ENCODE data around the gene GJC2.

- TF ChIP-seq, protein P1, sequence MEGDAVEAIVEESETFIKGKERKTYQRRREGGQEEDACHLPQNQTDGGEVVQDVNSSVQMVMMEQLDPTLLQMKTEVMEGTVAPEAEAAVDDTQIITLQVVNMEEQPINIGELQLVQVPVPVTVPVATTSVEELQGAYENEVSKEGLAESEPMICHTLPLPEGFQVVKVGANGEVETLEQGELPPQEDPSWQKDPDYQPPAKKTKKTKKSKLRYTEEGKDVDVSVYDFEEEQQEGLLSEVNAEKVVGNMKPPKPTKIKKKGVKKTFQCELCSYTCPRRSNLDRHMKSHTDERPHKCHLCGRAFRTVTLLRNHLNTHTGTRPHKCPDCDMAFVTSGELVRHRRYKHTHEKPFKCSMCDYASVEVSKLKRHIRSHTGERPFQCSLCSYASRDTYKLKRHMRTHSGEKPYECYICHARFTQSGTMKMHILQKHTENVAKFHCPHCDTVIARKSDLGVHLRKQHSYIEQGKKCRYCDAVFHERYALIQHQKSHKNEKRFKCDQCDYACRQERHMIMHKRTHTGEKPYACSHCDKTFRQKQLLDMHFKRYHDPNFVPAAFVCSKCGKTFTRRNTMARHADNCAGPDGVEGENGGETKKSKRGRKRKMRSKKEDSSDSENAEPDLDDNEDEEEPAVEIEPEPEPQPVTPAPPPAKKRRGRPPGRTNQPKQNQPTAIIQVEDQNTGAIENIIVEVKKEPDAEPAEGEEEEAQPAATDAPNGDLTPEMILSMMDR (IDR thresholded peaks at IDR 0.05): peak; percentile 19; the same call in 2 of the 3 replicates
- TF ChIP-seq MYC (IDR thresholded peaks at IDR 0.05; ENCODE audit: borderline replicate concordance, low read length) (0 out of 2 replicates have a peak, but pooled peaks have one; percentile 19), CEBPB (IDR thresholded peaks at IDR 0.05) (no peak), POLR2A (IDR thresholded peaks at IDR 0.05; ENCODE audit: low read length) (peak; percentile 93), ESRRA (IDR thresholded peaks at IDR 0.05; ENCODE audit: borderline replicate concordance, low read length) (no peak), RNF2 (IDR thresholded peaks at IDR 0.05; ENCODE audit: borderline replicate concordance, low read depth) (no peak), ELK1 (IDR thresholded peaks at IDR 0.05; ENCODE audit: low read depth, low read length) (no peak), HOXB5 (CRISPR knock-in tag; IDR thresholded peaks at IDR 0.05) (no peak), MAX (IDR thresholded peaks at IDR 0.05) (peak; percentile 67; the same call in 1 of the 2 replicates), POLR2AphosphoS2 (conservative IDR thresholded peaks at IDR 0.05; ENCODE audit: low read length) (no peak), RARB (CRISPR knock-in tag; IDR thresholded peaks at IDR 0.05) (no peak)
These were observed 9.6 kb upstream of the GJC2 start, which contains the start of gene GUK1 for GRCh38 chr1:228139931-228140723.

Data from A549 (cell line).